ENCODE data around the gene UBASH3A. TPM values are rescaled to one million over a fixed set of nuclear protein-coding genes. Genes with fewer than 3 reads are reported as not detected.
A peak's percentile ranks its signal among the peaks of the same experiment; 100 is the strongest.

Gene UBASH3A
- total RNA-seq, 2 experiments from 2014 or later, result not detected

DNA sequence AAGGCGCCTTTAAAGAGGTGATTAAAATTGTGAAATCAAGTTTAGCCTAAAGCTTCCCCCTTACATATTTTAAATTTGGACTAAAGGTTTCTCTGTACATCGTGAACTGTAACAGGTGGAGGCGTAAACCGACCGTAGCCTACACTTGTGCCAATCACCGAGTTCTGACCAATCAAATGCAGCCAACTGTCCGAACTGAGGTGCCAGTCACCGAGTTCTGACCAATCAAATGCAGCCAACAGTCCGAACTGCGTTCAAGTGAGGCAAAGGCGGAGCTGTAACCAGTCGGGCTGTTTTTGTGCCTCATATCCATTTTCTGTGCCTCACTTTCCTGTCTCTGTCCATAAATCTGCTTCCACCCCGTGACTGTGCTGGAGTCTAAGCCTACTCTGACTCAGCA, 44.8 kb upstream of the UBASH3A start:
- H3K79me2 ChIP-seq (ENCODE audit: insufficient read depth, low read depth, low read length), result no peaks in the 10 kb centered on the region
- H3K9me3 ChIP-seq (ENCODE audit: low read length), result peaks cover 12% of the 10 kb centered on the region; the same call in 1 of the 2 replicates
- no peak overlapping the region for H3K27ac ChIP-seq (ENCODE audit: low read depth, low read length, poor library complexity, severe bottlenecking)
- no peak overlapping the region for H3K4me3 ChIP-seq (ENCODE audit: low read depth, low read length, poor library complexity, severe bottlenecking)
- intact Hi-C loops (cut with micrococcal nuclease; ENCODE audit: unreplicated experiment), result no loop called here
- no peaks in the 10 kb centered on the region for H3K36me3 ChIP-seq (ENCODE audit: insufficient read depth, low read length)
- no peak overlapping the region for H2AFZ ChIP-seq (ENCODE audit: low read length)
- ChIA-PET CTCF (ENCODE audit: unreplicated experiment) (no interaction called here), POLR2A (no interaction called here)
- no peaks in the 10 kb centered on the region for H3K9me2 ChIP-seq (ENCODE audit: insufficient read depth, low read length)
- DNase-seq (ENCODE audit: low spot score), result no peak
- no peak overlapping the region for H3K4me2 ChIP-seq (ENCODE audit: low read length)
- H3K4me1 ChIP-seq (ENCODE audit: insufficient read depth, low read length, poor library complexity, severe bottlenecking), result peaks cover 15% of the 10 kb centered on the region
- H4K20me1 ChIP-seq (ENCODE audit: insufficient read depth, low read length), result no peaks in the 10 kb centered on the region
- no TSS peak for BruUV-seq (replicated peaks)
- TF ChIP-seq CTCF (conservative IDR thresholded peaks at IDR 0.05; ENCODE audit: low read length) (no peak), EZH2phosphoT487 (IDR thresholded peaks at IDR 0.05; ENCODE audit: borderline replicate concordance, low read depth, low read length) (no peak)

GRCh38 chr21:42360317-42360716, 43.4 kb upstream of the UBASH3A start:
- BruUV-seq (replicated peaks), result no TSS peak
- peaks cover 15% of the 10 kb centered on the region for H3K4me1 ChIP-seq (ENCODE audit: insufficient read depth, low read length, poor library complexity, severe bottlenecking)
- peak; percentile 26 for DNase-seq (ENCODE audit: low spot score)
- TF ChIP-seq CTCF (conservative IDR thresholded peaks at IDR 0.05; ENCODE audit: low read length), result peak; percentile 58
- TF ChIP-seq EZH2phosphoT487 (IDR thresholded peaks at IDR 0.05; ENCODE audit: borderline replicate concordance, low read depth, low read length), result no peak
- no peak overlapping the region for H3K27ac ChIP-seq (ENCODE audit: low read depth, low read length, poor library complexity, severe bottlenecking)
- ChIA-PET POLR2A (no interaction called here), CTCF (ENCODE audit: unreplicated experiment) (interaction anchor here (0.5 to 0.7 kb wide), 2 partner anchors 49 to 84 kb away, joined by 3 read pairs; no protein-coding TSS in a partner anchor)
- no peak overlapping the region for H2AFZ ChIP-seq (ENCODE audit: low read length)
- H3K4me2 ChIP-seq (ENCODE audit: low read length), result no peak overlapping the region
- no peaks in the 10 kb centered on the region for H3K9me2 ChIP-seq (ENCODE audit: insufficient read depth, low read length)
- no peaks in the 10 kb centered on the region for H4K20me1 ChIP-seq (ENCODE audit: insufficient read depth, low read length)
- H3K9me3 ChIP-seq (ENCODE audit: low read length), result 0 out of 2 replicates have a peak, but pooled peaks cover 8% of the 10 kb centered on the region
- intact Hi-C loops (cut with micrococcal nuclease; ENCODE audit: unreplicated experiment), result loop anchor here (10.0 kb wide), 1 partner anchor 94 kb away; no protein-coding TSS in a partner anchor
- H3K36me3 ChIP-seq (ENCODE audit: insufficient read depth, low read length), result no peaks in the 10 kb centered on the region
- no peaks in the 10 kb centered on the region for H3K79me2 ChIP-seq (ENCODE audit: insufficient read depth, low read depth, low read length)
- H3K4me3 ChIP-seq (ENCODE audit: low read depth, low read length, poor library complexity, severe bottlenecking), result no peak overlapping the region

DNA sequence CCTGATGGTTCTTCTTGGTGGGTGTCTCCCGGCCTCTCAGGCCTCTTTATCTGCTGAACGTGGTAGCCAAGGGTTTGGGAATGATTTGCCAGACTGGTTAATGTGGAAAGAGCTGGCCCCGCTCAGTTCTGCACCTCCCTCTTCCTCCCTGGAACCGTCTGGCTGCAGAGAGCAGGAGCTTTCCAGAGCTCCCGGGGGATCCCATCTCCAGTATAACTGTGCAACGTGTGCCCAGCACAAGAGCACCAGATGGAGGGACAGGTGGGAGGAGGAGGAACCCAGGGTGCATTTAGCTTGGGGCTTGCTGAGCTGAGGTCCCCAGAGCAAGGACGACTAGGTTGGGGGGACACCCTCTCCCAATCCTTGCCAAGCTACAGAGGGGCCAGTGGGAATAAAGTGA, 42.4 kb upstream of the UBASH3A start:
- no peak overlapping the region for H3K27ac ChIP-seq (ENCODE audit: low read depth, low read length, poor library complexity, severe bottlenecking)
- TF ChIP-seq EZH2phosphoT487 (IDR thresholded peaks at IDR 0.05; ENCODE audit: borderline replicate concordance, low read depth, low read length), result no peak
- TF ChIP-seq CTCF (conservative IDR thresholded peaks at IDR 0.05; ENCODE audit: low read length), result no peak
- H4K20me1 ChIP-seq (ENCODE audit: insufficient read depth, low read length), result no peaks in the 10 kb centered on the region
- no peak overlapping the region for H3K4me2 ChIP-seq (ENCODE audit: low read length)
- peaks cover 22% of the 10 kb centered on the region for H3K4me1 ChIP-seq (ENCODE audit: insufficient read depth, low read length, poor library complexity, severe bottlenecking)
- BruUV-seq (replicated peaks), result no TSS peak
- ChIA-PET POLR2A (interaction anchor here (0.5 kb wide), 1 partner anchor 191 kb away, joined by 3 read pairs; no protein-coding TSS in a partner anchor), CTCF (ENCODE audit: unreplicated experiment) (no interaction called here)
- no peak overlapping the region for H3K4me3 ChIP-seq (ENCODE audit: low read depth, low read length, poor library complexity, severe bottlenecking)
- no peaks in the 10 kb centered on the region for H3K79me2 ChIP-seq (ENCODE audit: insufficient read depth, low read depth, low read length)
- H3K9me3 ChIP-seq (ENCODE audit: low read length), result 0 out of 2 replicates have a peak, but pooled peaks cover 8% of the 10 kb centered on the region
- H2AFZ ChIP-seq (ENCODE audit: low read length), result no peak overlapping the region
- no peaks in the 10 kb centered on the region for H3K36me3 ChIP-seq (ENCODE audit: insufficient read depth, low read length)
- no peak for DNase-seq (ENCODE audit: low spot score)
- intact Hi-C loops (cut with micrococcal nuclease; ENCODE audit: unreplicated experiment), result loop anchor here (10.0 kb wide), 1 partner anchor 94 kb away; no protein-coding TSS in a partner anchor
- H3K9me2 ChIP-seq (ENCODE audit: insufficient read depth, low read length), result no peaks in the 10 kb centered on the region
